NCI-H526 treated with DMSO at 0.1 percent for 48 hours (cell line): ENCODE data around the gene MED12L.
A peak's percentile ranks its signal among the peaks of the same experiment; 100 is the strongest.

Experiments used
- DNase-seq: peaks from one replicate; lab custom pipeline; 2025; lab: John Stamatoyannopoulos, UW

Gene MED12L

GRCh38 chr3:151290673-151291072 lies 205.2 kb downstream of the MED12L start:
- DNase-seq: peak; percentile 47

DNA sequence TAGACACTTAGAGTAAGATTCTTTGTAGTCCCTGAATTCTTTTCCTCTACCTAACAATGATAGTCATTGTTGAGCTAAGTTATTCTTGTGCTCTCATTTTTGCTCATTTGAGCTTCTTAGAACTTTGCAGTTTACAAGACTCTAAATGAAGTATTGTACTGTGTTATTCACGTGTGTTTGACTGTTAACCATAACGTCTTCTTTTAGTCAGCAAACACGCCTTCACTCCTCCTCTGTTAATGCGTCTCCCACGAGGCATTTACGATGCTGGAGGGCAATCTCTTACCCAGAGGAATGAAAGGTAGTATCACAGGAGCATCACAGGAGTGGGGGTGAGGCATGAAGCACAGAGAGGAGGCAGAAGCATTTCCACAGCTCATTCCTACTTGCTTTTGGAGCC lies 207.7 kb downstream of the MED12L start:
- no peak for DNase-seq

DNA sequence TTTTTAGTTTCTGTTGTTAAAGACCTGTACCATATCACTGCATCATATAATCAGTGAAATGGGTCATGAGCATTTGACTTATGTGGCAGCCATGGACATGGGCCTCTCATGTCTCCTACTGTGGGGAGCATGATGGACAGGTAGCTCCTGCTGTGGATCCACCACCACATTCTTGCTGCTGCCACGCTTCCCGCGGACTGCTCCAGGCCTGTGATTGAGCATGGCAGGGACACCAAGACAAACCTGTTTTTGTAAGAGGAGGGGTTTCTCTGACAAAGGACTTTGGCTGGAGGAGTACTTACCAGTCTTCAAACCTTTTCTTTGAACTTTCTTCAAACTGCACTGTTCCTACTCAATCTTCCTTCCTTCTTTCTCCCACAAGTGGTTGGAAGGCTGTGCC lies 210.8 kb downstream of the MED12L start:
- no peak for DNase-seq

DNA sequence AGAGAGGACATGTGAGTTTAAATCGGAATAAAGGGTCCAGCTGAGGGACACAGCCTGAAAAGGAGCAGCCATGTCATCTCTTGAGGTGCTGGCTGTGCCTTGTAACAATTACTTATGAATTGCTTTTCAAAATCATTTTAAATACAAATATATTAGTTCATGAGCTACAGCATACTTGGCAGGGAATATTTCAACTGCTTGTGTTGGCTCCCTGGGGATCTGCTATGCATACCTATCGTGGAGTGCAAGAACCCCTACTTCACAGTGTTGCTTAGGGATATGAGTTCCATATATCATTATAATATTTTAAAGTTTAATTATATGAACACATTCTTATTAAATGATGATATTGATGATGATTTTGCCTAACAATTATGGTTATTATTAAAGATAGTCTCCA lies 212.0 kb downstream of the MED12L start:
- no peak for DNase-seq

DNA sequence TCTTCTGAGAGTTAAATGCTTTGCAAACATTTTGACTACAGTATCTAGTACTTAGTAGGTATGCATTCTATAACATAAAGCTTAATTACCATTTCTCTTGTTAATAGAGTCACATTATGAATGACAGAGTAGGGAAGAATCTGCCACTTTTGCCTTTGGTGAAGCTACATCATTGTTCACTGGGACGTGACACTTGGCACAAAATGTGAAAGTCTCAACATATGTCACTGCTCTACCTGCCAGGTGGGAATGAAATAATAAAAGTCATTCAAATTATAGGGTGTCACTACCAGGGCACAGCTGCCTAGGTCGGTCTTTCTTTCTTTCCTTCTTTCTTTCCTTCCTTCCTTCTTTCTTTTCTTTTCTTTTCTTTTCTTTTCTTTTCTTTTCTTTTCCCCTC lies 213.5 kb downstream of the MED12L start:
- no peak for DNase-seq

GRCh38 chr3:151300539-151300938 lies 215.1 kb downstream of the MED12L start:
- DNase-seq: no peak

- DNase-seq: no peak
Observed at GRCh38 chr3:151301787-151302186, 216.3 kb downstream of the MED12L start.

DNA sequence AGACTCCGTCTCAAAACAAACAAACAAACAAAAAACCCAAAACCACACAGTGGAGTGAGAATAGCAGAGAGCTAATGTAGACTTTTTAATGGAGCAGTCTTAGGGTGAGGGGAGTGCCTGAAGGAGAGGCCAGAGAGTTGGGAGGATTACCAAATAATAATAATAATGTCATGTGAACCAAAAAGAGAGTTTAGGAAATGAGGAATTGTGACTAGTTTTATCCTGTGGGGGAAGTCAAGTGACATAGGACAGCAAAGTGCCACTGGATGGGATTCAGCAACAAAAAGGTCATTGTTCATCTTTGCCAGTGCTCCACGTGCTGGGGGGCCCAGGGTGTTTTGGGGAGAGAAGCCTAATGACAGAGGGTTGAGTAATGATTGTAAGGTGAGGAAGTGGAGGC lies 218.3 kb downstream of the MED12L start:
- no peak for DNase-seq

DNA sequence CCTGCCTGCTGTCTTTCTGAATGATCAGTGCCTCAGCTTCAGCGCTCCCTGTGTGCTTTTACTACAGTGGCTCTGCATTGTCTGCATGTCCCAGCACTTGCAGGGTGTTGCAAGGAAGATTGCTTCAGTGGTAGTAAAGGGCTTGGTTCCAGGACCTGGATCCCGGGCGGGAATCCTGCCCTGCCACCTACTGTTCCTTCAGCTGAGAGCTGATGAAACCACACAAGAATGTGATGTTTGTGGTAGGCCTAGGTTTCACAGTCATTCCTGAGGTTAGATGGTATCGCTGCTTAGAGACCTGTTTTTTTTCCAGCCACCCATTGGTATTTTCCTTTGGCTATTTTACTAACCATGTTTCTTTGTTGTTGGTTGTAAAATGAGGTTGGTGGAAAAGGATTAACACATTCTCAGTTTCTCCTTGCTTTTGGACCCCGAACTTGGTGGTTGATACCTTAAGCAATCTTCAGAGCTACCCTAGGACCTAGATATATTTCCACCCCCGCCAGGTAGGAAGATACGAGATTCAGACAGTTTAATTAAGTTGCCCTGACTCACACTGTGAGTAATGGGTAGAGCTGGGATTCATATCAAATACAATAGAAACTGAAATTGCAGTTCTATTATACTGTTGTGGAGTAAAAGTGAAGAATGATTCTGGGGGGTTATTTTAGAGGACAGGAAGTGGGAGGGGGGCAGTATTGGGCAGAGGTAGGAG lies 219.8 kb downstream of the MED12L start:
- DNase-seq: no peak

- no peak for DNase-seq
Observed at GRCh38 chr3:151305775-151306151, 220.3 kb downstream of the MED12L start.

- no peak for DNase-seq
Observed at GRCh38 chr3:151306168-151306810, 220.8 kb downstream of the MED12L start.

DNA sequence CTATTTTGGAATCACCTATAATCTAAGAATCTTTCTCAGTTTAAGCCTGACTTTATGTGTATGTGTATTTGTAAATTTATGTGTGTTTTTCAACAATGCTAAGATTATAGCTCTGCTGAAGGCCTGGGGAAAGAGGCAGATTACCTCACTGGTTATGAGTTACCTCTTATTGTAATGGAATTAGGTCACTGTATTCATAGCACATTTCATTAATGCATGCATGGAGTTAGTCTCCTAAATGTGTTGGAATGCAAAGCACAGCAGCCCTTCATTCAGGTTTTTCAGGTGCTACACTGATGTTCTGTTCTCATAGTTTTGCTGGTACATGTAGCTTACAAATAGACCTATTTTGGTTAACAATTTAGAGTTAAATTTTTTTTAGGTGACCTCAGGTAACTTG lies 221.7 kb downstream of the MED12L start:
- DNase-seq: no peak

DNA sequence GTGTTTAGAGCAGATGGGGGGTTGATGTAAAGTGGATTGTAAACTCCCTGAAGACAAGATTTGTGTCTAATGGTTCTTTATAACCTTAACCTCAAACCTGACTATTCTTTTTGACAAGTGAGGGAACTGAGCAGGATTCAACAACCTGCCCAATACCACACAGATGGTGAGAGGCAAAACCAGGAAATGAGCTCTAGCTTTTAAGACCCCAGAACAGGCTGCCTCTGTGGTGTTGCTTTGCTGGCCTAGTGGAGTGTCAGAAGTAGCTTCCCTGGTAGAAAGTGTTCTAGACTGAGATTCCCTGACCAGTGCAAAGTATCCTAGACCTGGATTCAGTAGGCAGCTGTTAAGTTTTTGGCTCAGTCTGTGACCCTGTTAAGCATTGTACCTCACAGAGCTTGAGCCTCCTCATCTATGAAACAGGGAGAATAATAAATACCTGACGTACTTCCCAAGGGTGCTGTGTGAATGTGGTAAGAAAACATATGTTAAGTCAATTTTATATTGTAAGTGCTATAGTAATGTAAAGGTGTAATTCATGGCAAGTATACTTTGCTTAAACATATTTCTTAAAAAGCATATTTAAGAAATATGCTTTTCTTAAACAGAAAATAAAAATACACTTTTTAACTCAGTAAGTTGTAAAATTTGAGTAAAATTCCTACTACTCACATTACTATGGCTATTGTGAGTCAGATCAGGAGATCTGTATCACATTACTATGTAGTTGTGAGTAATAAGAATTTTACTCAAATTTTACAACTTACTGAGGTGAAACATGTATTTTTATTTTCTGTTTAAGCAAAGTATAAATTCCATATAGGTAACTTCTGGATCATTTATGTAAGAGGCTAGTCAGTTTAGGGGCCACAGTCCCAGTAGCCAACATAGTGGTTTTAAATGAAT lies 222.4 kb downstream of the MED12L start:
- no peak for DNase-seq

DNA sequence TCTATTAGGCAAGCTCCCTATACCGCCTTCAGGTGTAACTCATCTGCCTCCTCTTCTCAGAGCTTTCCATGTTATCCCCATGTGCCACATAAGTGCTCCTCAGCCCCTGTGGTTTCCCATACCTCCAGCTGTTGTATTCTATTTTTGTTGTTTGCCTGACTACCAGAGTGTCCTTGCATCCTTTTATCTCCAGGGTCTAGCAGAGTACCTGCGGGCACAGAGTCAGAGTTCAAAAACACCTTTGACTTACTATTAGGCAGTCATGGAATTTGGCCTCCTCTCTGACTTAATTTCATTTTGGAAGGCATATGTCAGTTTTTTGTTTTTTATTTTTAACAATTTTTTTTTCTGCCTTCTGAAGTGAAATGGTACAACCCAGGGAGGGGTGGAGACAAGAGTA lies 224.1 kb downstream of the MED12L start:
- DNase-seq: no peak

GRCh38 chr3:151312972-151313371 lies 227.5 kb downstream of the MED12L start:
- DNase-seq: no peak

GRCh38 chr3:151314137-151314536 lies 228.7 kb downstream of the MED12L start:
- DNase-seq: no peak

GRCh38 chr3:151314593-151314992 lies 229.1 kb downstream of the MED12L start:
- no peak for DNase-seq

- no peak for DNase-seq
Observed at GRCh38 chr3:151315136-151315535, 229.7 kb downstream of the MED12L start.

DNA sequence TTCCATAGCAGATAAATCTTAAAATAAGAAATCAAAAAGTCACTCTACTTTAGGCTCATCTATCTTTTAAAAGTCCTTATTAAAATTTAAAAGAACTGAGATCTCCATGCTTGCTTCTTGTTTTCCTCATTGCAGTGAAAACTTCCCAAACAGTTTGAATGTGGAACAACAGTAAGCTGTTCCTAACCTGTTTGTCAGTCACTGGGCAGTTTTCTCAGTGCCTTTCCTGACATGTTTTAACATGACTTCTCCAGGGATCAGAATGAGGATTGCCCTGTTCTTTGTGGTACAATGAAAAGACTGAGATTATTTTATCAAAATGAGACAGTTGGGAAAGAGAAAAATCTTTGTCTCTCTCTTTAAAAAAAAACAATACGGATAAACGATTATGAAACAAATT lies 230.4 kb downstream of the MED12L start:
- DNase-seq: no peak

DNA sequence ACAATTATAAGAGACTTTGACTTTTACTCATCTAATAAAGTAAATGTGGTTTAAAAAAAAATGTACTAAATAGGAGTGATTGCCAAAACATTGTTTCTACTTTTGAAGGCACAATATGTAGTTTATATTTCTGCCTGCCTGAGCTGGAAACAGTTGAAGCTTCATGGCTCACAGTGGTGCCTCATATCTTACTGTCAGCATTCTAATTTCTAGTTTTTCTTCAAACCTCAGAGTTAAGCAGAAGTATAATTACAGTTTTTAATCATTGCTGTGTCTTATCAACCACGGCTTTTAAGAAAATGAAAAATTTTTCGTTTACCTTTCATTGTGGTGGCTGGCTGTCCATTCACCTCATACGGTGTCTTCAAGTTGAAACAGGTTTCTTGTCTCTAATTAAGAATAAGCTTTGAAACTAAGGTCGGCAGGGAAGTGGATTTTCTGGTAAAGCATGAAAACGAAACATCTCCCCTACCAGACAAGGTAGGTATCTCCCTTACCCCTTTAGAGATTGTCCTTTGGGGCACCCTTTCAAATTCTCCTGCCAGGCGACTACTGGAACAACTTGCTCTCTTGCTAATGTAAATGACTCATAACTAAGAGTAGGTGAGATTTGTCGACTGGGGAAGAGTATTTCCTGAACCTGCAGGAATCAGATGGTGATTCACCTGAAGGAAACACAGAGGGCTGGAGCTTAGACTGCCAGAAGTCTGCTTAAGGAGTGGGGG lies 231.0 kb downstream of the MED12L start, which contains the start of gene GPR87:
Gene GPR87 (minus strand): TSS at position 554 of the 725 bp plus-strand sequence. CDS start 16,720 bp downstream, outside the sequence.
- DNase-seq: no peak

GRCh38 chr3:151318313-151318712 lies 232.8 kb downstream of the MED12L start:
- no peak for DNase-seq

GRCh38 chr3:151318991-151319390 lies 233.5 kb downstream of the MED12L start:
- DNase-seq: no peak
